Left lung (tissue), 10 donors: Measurements from ENCODE around the gene SUSD2. TPM values are rescaled to one million over a fixed set of nuclear protein-coding genes. Genes with fewer than 3 reads are reported as not detected.
A peak's percentile ranks its signal among the peaks of the same experiment; 100 is the strongest.

Experiments used
- ATAC-seq: fragments of 200-7000 bp; cut with Tn5 transposase; one replicate; pipeline ENCODE4 v1.9.1; 2020; ENCODE audit warnings: moderate library complexity
- DNase-seq, 4 donors: peaks; one replicate each; pipeline ENCODE4 v3.0.0-alpha.2; 2013 to 2020
- H3K27ac ChIP-seq, 2 donors: fragments of 200-600 bp; sonication (generic) in 1 of 2; one replicate each; pipeline versions ENCODE4 v1.5.0 to v1.8.0; 2020 to 2021
- H3K27me3 ChIP-seq, 2 donors: fragments of 200-600 bp; sonication (generic) in 1 of 2; one replicate each; pipeline versions ENCODE4 v1.5.0 to v1.8.0; 2020 to 2021
- H3K36me3 ChIP-seq, 2 donors: fragments of 200-600 bp; sonication (generic) in 1 of 2; one replicate each; pipeline versions ENCODE4 v1.5.0 to v1.8.0; 2020 to 2021
- H3K4me1 ChIP-seq, 2 donors: fragments of 200-600 bp; one replicate each; pipeline ENCODE4 v1.8.0; 2021
- H3K4me3 ChIP-seq, 2 donors: fragments of 200-600 bp; sonication (generic) in 1 of 2; one replicate each; pipeline versions ENCODE4 v1.5.0 to v1.8.0; 2020 to 2021; ENCODE audit warnings: mild to moderate bottlenecking in 1 of 2
- H3K9me3 ChIP-seq, 2 donors: fragments of 200-600 bp; sonication (generic) in 1 of 2; one replicate each; pipeline versions ENCODE4 v1.5.0 to v1.8.0; 2020 to 2021
- intact Hi-C, 2 donors: fragments of 100-400 bp; cut with DNase I; formaldehyde crosslinking; loops; one replicate each; pipeline versions ENCODE4 v1.11.2 to v1.14.2; 2022
- polyA plus RNA-seq, 6 donors: library from polyadenylated mRNA; unstranded; fragments of 120-200 nt; gene quantifications; one replicate each; pipeline ENCODE4 v1.2.1, GENCODE V29; 2013; ENCODE audit not compliant: insufficient read length in 6 of 6
- total RNA-seq, 2 donors: library from RNA; stranded (reverse); fragmentation: NEBNext Ultra II Directional; extraction: Animal tissue kit (Norgen Biotek cat#: 25700); gene quantifications; one replicate each; pipeline ENCODE4 v1.2.1, GENCODE V29; 2021
- TF ChIP-seq, protein P1 (sequence below), 2 donors: fragments of 200-600 bp; sonication (generic) in 1 of 2; IDR thresholded peaks; one replicate each; pipeline versions ENCODE4 v1.5.0 to v1.8.0; 2021; ENCODE audit warnings: antibody characterized with exemption in 2 of 2
- donor health status: DM: no; HTN: yes; CAD: no.
- donor health status: DM: no; HTN: no; CAD: no.

Gene SUSD2
- total and polyA plus RNA-seq, 8 donors = 8.2 to 374 (median 17.0) TPM

DNA sequence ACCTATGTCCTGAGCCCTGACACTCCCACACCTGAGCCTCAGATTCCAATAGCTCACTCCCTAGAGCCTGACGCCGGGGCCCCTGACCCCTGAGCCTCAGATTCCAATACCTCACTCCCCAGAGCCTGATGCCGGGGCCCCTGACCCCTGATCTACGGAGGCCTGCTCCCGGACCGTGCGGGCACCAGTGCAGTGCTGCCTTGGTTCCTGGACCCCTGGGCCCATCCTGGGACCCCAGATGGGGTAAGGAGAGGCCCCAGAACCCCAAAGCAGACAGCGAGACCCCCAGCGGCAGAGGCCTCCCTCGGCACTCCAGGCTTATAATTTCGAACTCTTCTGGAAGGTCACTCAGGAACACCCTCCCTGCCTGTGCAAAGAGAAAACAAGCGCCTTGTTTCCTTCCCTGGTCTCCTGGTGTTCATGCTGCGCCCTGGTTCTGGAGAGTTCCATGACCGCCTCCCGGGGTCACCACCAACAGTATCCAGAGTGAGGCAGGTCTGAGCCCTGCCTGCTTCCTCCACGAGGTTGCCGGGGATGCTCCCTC lies 7.5 kb downstream of the SUSD2 start:
- H3K4me1 ChIP-seq = peaks cover 9 to 22% of the 10 kb centered on the region in 2 donors
- ATAC-seq (no peak), DNase-seq (no peak)
- no peaks in the 10 kb centered on the region for H3K27me3 ChIP-seq
- H3K9me3 ChIP-seq = no peaks in the 10 kb centered on the region
- peaks cover 0 to 24% of the 10 kb centered on the region in 2 donors for H3K36me3 ChIP-seq
- H3K4me3 ChIP-seq = no peak overlapping the region
- peak overlapping the region in 1 of 2 donors; percentile 41 for H3K27ac ChIP-seq
- intact Hi-C loops = loop anchor here in 1 of 2 donors (5.0 kb wide), 1 partner anchor 59 kb away; the partner anchor contains the start of gene GGT5
- TF ChIP-seq, protein P1, sequence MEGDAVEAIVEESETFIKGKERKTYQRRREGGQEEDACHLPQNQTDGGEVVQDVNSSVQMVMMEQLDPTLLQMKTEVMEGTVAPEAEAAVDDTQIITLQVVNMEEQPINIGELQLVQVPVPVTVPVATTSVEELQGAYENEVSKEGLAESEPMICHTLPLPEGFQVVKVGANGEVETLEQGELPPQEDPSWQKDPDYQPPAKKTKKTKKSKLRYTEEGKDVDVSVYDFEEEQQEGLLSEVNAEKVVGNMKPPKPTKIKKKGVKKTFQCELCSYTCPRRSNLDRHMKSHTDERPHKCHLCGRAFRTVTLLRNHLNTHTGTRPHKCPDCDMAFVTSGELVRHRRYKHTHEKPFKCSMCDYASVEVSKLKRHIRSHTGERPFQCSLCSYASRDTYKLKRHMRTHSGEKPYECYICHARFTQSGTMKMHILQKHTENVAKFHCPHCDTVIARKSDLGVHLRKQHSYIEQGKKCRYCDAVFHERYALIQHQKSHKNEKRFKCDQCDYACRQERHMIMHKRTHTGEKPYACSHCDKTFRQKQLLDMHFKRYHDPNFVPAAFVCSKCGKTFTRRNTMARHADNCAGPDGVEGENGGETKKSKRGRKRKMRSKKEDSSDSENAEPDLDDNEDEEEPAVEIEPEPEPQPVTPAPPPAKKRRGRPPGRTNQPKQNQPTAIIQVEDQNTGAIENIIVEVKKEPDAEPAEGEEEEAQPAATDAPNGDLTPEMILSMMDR (IDR thresholded peaks at IDR 0.05) = no peak

DNA sequence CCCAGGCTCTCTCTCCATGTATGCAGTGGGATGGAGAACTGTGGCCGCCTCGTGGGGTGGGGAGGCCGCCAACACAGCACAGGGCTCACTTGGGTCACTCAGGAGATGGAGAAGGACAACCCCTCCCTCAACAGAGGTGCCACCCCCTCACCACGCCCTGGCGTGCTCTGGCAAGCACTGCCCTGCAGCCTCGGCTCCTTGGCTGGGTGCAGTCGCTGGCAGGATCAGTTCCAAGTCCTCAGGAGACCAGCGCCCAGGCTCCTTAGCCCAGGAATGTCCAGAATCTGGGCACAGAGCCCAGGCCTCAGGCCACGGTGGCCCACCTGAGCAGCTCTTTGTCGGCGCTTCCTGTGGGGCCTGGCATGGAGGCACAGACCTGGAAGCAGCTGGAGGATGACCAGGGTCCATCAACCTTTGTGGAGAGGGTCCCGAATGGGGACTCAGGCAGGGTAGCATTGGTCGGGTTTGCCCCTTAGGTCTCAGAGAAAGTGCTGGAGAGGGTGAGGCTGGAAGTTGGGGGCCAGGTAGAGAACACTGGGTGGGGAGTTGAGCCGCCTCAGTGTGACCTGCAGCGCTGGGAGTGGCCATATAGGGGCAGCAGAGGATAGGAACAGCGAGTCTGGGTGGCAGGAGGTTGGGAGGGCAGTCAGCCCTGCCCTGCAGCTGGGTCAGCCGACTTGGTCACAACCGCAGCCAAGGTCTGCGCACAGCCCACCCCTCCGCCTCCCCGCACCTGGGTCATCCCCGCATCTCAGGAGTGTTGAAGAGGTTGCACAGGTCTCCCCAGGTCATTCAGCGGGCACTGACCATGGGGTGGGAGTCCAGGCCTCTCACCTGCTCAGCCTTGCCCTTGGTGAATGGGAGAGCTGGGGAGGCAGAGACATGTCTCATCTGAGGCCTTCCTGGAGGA lies 8.2 kb downstream of the SUSD2 start:
- TF ChIP-seq, protein P1 (IDR thresholded peaks at IDR 0.05) = peak; percentile 79 to 87
- peak; percentile 60 to 93 (median 78) for DNase-seq

DNA sequence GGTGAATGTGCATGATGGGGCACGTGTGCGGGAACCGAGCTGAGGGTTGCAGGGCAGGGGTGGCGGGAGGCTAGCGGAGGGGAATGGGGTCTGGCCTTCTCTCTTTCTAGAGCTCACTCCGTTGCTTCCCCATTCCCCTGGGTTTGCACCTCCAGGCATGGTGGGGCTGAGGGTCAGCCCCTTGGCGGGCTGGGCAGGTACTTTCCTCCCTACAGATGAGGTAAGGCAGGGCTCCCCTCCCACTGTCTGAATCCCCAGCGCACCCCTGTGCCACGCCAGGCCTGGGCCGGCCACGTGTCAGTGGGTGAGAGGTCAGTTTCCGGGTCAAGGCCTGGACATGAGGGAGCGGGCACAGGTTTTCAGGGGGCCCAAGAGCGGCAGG lies 8.9 kb downstream of the SUSD2 start:
- Histone ChIP-seq H3K4me3 (no peak overlapping the region), H3K9me3 (no peaks in the 10 kb centered on the region), H3K4me1 (peaks cover 9 to 22% of the 10 kb centered on the region in 2 donors), H3K27ac (peak overlapping the region; percentile 51 to 53), H3K27me3 (no peaks in the 10 kb centered on the region), H3K36me3 (peaks cover 0 to 20% of the 10 kb centered on the region in 2 donors)
- ATAC-seq = no peak
- peak in 1 of 4 donors; percentile 30 for DNase-seq
- TF ChIP-seq, protein P1 (IDR thresholded peaks at IDR 0.05) = no peak
- intact Hi-C loops = no loop called here

More for the DNA sequence above, 8.2 kb downstream of the SUSD2 start:
- ATAC-seq = peak; percentile 94
- Histone ChIP-seq H3K4me1 (peaks cover 9 to 22% of the 10 kb centered on the region in 2 donors), H3K4me3 (no peak overlapping the region), H3K36me3 (peaks cover 0 to 24% of the 10 kb centered on the region in 2 donors), H3K27ac (peak overlapping the region; percentile 51 to 53), H3K9me3 (no peaks in the 10 kb centered on the region), H3K27me3 (no peaks in the 10 kb centered on the region)
- intact Hi-C loops = loop anchor here in 1 of 2 donors (5.0 kb wide), 1 partner anchor 58 kb away; the partner anchor contains the start of gene GGT5

DNA sequence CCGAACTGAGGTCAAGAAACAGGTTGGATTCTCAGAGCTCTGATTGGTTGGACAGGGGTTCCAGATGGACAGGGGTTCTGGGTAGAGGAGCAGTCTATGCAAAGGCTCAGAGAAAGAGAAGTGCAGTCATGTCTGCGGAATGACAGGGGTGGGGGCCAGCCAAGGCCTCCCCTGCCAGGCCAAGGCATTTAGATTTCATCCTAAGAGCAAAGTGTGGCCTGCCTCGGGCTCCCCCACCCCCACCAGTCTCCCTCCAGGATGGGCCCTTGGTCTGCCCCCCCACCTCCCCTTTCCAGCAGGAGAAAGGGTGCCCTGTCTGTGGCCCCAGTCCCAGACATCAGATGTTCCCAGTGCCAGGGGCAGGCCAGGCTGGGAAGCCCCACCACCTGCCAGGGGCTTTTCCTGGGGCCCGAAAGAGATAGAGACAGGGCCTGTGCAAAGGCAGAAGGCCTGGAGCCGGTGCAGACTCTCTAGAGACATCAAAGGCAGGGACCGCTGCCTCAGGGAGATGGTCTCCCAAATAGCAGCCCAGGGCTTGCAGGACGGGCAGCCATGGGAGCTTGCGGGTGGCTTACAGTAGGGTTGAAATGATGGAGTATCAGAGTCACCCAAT lies 9.4 kb downstream of the SUSD2 start:
- TF ChIP-seq, protein P1 (IDR thresholded peaks at IDR 0.05) = no peak
- Histone ChIP-seq H3K27ac (no peak overlapping the region), H3K9me3 (no peaks in the 10 kb centered on the region), H3K36me3 (peaks cover 0 to 14% of the 10 kb centered on the region in 2 donors), H3K4me1 (peaks cover 9 to 26% of the 10 kb centered on the region in 2 donors), H3K4me3 (no peak overlapping the region), H3K27me3 (no peaks in the 10 kb centered on the region)
- no peak for ATAC-seq
- intact Hi-C loops = no loop called here
- no peak for DNase-seq
